EL (cell line): ENCODE measurements around the gene RENBP.
"Not testable (repeated sequence)": the region's sequence is repeated elsewhere in the genome, so short reads cannot be mapped to it uniquely, and the experiment has no call there.

Experiments
- DNase-seq: peaks from one replicate; pipeline ENCODE4 v3.0.0-alpha.2; 2016

Gene RENBP

DNA sequence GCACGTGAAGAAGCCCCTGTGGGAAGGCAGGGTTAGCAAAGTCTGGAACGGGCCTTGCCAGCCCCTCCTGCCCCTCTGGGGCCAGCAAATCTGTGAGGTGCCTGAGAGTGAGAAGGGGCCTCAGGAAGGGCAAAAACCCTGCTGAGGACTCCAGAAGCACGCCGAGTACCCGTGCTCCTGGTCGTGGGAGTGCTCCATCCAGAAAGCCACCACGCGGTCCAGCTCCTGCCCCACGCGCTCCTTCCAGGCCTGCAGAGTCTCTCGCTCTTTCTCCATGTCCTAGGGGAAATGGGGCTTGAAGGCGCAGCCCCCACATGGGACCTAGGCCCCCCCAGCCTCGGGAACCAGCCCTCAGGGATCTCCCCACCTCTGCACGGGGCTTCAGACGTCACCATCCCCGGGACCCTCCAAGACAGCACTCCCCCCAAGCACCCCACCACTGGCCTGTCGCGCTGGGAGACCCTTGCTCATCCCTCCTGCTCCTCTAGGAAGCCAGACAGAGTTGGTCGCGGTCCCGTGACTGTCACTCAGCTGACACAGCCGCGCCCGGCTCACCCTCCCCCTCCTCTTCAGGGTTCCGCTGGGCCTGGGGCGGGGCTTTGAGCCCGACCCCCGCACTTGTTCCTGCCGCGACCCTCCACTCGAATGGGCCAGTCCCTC is at the start of gene RENBP:
Gene RENBP (minus strand): TSS at position 504 of the 660 bp plus-strand sequence. CDS start 33 bp downstream, at position 471.
- no peak for DNase-seq

DNA sequence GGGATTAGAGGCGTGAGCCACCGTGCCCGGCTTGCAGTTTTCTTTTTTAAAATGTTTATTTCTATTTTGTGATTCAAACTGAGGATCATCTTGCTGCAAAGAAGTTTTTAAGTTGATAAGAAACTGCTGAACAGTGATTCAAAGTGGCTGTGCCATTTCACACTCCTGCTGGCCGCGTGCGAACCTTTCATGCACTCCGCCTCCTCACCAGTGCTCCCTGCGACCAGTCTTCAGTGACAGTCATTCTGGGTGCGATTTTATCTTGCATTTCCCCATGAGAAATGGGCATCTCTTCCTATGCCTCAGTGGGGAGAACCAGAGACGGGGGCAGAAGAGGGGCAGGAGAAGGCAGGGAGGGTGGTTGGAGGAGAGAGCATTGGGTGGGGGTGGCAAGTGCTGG is 49.5 kb upstream of the RENBP start:
- no peak for DNase-seq

DNA sequence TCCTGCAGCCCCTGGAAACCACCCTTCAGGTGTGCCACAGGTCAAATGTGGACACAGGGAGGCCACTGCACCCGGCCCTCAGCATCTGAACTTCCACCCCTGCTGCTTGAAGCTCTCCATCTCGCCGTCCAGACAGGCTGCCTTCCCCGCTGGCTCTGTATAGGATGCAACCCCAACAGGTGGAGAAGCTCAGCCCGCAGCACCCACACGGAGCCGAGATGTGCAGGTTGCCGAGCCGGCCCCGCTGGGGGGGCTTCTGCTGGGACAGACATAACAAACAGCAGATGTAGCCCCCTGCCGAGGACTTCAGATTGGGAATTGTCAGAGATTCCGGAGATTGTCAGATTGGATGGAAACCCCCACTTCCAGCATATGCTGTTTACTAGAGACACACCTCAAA is 48.6 kb upstream of the RENBP start:
- DNase-seq = no peak

DNA sequence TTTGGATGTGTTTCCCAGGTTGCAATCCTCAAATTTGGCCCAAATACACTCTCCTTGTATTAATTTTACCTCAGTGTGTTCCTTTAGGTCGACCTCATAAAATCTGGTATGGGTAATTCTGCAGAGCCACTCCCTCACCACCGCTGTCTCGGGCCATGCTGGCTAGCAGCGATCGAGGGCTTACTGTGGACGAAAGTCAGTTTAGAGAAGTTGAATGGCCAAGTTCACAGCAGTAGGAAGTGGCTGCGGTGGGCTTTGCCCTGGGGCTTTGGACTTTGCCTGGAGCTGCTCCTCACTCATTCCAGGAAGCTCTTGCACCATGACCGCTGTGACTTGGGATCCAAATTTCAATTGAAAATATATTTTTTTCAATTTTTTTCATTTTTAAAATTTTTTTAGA is 47.7 kb upstream of the RENBP start:
- no peak for DNase-seq

DNA sequence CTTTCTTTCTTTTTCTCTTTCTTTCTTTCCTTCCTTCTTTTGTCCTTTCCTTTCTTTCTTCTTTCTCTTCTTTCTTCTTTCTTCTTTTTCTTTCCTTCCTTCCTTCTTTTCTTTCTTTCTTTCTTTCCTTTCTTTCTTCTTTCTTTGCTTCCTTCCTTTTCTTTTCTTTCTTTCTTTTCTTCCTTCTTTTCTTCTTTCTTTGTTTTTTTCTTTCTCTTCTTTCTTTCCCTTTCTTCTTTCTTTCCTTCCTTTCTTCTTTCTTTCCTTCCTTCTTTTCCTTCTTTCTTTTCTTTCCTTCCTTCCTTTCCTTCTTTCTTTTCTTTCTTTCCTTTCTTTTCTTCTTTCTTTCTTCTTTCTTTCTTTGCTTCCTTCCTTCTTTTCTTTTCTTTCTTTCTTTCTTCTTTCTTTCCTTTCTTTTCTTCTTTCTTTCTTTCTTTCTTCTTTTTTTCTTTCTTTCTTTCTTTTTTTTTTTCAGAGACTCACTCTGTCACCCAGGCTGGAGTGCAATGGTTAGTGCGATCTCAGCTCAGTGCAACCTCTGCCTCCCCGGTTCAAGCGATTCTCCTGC is 46.7 kb upstream of the RENBP start:
- no peak for DNase-seq

DNA sequence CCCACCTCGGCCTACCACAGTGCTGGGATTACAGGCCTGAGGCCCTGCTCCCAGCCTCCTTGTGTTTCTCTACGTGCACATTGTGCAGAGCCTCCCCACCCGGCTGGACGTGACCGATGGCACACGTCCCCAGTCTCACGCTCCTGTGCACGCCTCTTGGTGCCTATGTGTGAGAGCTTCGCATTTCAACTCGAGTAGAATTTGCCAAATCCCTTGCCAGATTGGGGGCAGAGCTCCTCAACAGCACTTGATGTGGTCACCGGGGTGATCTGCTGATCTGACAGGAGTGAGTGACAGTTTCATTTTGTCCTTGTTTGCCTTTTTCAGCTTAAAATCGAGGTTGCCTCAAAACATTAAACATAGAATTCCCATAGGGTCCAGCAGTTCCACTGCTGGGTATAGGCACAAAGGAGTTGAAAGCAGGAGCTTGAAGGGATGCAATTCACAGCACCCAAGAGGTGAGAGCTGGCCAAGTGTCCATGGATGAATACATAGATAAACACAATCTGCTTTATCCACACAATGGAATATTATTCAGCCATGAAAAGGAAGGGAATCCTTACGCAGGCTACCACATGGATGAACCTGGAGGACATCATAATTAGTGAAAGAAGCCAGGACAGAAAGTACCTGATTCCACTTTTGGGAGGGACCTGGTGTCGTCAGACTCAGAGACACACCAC is 45.7 kb upstream of the RENBP start:
- no peak for DNase-seq

DNA sequence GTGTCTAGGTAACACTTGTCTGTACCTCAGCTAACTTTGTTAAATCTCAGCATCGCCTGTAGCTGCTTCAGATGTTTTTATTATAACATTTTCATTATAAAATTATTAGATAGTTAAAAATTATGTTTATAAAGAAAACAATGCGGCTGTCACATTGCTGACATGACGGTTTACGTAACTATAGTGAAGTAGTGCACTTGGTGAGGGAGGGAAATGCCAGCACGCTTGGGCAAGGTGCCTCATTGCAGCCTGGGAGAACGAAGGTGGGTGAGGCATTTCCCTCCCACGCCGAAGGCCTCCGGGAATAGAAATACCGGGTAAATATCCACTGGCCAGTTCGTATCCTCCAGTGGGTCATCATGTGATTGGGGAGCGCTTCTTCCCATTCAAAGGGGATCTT is 44.0 kb upstream of the RENBP start:
- no peak for DNase-seq

DNA sequence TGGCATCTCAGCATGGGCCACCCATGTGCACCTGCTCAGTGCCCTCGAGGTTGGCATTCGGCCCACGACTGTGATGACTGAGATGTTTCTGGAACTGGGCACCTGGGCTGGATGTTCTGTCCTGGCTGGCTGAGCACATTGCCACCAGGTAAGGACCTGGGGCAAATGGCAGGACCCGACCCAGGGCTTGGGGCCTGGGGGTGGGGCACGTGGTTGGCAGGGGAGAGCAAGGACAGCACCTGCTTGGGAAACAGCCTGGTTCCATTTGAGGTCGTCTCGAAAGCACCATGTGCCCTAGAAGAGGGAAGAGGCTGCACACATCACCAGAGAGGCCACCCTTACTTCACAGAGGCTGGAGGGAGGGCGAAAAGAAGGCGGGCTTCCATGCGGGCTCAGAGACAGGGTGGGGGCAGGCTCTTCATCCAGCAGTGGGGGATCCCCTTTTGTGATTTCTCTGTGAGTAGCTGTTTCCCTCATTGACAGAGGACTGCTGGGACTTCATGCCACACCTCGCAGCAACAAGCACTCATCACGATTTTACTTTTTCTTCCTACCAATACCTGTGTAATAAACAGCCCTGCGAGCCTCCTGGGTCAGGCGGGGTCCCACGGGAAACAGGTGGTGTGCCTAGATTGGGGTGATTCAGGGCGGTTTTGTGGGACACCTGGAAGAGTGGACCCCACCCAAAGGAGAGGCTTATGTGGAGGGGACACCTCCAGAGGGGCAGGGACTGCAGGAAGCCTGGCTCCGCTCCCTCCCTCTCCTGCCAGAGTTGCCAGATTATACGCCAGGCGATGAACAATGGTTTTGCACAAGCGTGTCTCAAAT is 40.1 kb upstream of the RENBP start:
- no peak for DNase-seq

DNA sequence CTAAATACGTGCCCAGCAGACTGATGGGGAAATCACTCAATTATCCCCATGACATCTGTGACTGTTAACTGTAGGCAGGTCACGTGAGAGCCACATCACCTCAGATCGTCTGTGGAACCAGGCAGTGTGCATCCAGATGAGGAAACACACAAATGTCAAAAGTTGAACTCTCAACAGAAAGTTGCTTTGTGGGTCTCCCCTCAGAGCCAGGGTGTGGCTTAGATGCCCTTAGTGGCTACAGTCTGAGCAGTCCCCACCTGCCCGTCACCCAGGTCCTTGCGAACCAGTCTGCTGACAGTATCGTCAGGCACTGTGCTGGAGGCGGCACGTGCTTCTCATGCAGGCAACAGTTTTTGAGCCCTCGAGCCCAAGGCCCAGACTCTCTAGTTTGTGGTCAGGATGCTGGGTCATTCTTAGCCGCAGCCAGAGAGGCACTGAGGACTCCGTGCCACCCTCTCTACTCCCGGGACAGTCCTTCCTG is 38.9 kb upstream of the RENBP start:
- no peak for DNase-seq

DNA sequence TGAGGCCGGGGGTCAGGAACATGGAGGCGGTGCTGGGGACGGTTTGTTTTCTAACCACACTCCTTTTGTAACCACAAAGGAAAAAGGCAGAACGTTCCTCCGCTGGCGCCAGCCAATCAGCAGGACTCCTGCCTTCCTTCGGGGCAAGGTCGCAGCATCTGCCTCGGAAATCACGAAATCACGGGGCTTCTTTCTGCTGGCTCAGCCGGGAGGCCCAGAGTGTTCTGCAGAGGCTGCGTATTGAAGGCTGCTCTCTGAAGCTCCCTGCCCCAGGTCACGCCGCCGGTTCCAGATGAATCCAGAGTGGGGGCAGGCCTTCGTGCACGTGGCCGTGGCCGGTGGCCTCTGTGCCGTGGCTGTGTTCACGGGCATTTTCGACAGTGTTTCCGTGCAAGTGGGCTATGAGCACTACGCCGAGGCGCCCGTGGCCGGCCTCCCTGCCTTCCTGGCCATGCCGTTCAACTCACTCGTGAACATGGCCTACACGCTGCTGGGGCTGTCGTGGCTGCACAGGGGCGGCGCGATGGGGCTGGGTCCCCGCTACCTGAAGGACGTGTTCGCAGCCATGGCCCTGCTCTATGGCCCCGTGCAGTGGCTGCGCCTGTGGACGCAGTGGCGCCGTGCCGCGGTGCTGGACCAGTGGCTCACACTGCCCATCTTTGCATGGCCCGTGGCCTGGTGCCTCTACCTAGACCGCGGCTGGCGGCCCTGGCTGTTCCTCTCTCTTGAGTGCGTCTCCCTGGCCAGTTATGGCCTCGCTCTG is 37.5 kb upstream of the RENBP start:
- no peak for DNase-seq

DNA sequence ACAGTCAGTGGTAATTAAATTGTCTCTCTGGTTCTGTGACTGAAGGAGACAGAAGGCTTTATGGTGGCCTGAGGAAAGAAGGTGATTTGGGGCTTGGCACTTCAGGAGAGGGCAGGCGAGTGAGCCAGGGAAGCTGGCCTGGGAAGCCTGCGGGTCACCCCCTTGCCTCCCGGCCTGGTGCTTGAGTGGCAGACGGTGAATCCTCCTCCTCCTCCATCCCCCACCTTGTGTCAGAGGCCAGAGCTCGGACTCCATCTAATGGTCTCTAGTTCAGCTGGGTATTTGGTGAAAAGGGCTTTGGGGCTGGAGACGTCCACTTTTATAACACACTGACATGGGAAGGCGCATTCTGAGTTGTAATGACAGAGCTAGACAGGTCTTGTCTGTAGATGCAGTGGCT is 36.8 kb upstream of the RENBP start:
- no peak for DNase-seq

DNA sequence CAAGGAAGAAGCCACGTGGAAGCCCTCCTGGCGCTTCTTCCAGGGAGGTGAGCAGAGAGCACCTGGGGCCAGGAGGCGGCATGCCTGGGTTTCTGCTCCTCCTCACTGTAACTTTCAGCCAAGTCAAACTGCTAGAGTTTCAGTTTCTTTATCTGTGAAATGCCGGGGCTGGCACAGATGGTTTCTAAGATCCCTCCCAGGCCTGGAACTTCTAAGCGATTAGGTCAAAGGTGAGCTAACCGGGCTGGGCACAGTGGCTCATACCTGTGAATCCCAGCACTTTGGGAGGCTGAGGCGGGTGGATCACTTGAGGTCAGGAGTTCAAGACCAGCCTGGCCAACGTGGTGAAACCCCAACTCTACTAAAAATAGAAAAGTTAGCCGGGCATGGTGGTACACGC is 36.0 kb upstream of the RENBP start:
- DNase-seq = not testable (repeated sequence)

DNA sequence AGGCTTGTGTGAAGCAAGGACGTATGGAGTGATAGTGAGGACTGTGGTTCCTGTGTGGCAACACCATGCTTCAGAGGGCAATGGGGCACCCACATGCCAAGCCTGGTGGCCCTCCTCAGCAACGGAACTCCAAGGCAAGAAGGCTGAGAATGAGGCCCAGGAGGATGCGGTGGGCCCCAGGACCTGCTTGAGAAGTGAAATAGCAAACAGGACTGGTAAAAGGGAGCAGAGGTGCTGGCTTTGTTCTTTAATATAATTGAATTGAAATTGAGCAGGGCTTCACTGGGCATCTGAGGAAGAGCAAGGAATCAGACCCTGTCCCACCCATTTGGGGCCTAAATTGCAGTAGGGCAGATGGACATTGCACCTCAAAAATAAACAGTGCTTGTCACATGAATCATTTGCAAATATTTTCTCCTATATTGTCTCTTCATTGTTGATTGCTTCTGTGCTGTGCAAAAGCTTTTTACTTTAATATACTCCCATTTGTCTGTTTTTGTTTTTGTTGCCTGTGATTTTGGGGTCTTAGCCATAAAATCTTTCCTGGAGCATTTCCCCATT is 30.4 kb upstream of the RENBP start:
- DNase-seq = no peak

DNA sequence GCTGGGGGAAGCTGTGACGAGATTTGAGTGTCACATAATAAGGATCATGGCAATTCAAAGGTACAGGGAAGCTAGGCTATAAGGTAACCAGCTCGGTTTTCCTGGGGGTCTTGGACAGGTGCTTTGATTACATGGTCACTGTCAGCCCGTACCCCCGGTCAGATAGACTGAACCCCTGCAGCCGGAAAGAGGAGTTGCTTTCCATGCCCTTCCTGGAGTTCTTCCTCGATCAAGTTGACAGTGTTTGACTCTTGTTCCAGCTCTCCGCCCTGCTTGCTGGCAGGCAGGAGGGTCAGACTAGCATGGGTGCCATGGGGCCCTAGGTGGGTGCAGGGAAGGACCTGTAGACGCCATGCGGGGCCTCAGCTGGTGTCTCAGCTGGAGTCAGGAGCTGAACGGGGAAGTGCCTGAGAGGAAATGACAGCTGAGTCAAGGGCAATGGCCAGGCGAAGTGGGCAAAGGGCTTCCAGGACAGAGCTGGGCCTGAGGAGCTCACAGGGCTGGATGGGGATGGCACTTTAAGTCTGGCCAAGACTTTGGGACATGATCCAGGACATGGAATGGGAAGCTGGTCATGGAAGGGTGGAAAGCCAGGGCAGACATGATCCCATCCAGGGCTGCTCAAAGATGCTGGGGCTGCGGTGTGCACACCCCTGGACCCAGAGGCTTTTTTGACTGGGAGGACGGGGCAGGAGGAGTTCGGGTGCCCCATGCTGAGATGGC is 29.7 kb upstream of the RENBP start:
- DNase-seq = no peak

DNA sequence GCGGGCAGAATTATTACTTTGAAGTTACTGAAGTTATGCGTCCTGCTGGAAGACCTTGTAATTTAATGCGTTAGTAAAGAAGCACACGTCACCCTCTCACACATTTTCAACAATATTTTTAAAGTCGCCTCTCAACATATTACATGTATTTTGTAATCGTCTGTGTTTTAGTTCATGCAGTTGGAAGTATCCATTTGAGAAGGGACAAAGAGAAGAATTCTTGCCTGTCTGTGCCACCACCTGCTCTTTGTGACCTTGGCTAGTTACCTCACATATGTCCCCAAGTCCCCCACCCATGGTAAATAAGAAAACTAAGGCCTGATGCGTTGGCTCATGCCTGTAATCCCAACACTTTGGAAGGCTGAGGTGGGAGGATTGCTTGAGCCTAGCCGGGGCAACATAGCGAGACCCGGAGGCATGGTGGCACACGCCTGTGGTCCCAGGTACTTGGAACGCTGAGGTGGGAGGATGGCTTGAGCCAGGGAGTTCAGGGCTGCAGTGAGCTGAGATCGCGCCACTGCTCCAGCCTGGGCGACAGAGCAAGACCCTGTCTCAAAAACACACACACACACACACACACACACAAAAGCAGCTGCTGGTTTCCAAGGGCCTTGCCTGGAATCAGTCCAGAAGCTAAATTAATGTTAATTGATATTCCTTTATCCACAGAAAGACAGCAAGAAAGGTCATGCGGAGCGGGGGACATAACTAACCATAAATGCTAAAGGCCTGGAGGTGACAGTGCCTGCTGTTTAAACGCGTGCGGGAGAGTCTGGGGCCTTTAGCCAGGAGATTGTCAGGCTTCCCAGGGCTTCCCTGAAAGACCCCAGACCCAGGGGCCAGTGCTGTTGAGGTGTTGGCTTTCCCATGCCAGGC is 28.9 kb upstream of the RENBP start:
- no peak for DNase-seq

DNA sequence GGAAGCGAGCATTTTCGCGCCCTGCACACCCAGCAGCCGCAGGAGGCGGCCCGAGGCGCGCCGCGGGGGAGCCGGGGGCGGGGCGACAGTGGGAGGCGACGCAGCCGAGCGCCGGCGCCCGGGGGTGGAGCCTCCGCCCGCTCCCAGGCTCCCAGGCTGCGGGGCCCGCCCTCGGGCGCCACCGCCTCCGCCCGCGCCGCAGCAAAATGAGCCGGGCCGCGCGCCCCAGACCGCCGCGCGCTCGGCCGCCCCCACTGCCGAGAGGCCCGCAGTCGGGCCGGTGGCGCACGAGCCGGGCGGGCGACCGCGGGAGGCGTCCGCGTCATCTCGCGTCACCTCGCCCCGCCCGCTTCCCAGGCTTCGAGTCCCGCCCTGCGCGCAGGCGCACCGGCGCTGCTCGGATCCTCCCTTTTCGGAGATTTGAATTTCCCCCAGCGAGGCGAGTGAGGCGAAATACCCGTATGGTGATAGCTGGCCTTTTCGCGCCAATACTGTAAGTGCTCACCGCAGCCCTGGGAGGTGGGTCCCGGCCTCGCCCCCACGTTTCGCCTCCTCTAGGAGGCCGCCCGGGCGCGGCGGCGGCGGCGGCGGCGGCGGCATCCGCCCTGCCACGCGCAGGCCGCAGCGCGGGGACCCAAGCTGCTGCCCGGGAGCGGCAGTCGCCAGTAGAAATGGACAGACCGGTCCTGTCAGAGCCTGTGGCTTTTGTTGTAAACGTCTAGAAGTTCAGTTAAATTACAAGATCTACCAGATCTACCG is 28.1 kb upstream of the RENBP start, which contains the start of gene TMEM187:
Gene TMEM187 (plus strand): TSS at position 387 of the 759 bp plus-strand sequence. CDS start 9,309 bp downstream, outside the sequence.
- DNase-seq = peak; percentile 88

DNA sequence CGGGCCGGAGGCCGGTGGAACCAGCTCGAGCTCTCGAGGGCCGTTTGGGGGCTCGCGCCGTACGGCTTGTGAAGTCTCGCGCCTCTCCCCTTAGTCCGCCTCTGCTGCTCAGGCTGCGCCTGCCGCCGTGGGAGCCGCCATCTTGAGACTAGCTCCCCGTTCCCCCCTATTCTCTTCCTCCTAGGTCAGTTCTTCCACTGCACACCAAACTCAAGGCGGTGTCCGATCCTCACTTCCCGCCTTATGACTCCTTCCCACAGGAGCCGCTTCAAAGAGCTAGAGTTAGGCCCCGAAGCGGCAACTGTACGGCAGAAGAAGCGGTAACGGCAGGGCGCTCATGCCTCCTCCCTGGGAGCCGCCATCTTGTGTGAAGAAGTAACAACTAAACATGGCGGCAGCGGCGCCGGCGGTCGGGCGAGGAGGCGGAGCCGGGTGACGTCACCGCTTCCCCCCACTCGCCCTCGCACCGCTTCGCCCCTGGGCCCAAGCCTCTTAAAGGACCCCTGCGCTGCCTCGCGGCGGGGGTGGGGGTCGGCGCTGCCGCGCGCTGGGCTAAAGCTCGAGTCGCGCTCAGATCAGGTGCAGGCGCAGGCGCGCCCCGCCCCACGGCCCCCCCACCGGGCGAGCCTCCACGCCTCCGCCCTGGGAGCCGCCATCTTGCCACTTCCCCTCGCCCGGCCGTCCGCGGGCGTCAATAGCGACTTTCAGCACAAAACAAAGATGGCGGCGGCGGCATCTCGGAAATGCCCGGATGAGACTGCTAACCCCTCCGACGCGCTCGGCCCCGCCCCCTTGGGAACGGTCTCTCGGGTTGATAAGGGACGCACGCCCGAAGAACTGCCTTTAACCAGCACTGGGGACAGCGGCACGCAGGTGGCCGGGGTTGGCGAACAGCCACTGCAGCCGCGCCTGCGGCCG is 27.3 kb upstream of the RENBP start, which contains the start of gene HCFC1:
Gene HCFC1 (minus strand): TSS at position 369 of the 918 bp plus-strand sequence. CDS start 978 bp downstream, outside the sequence.
- DNase-seq = peak; percentile 89

DNA sequence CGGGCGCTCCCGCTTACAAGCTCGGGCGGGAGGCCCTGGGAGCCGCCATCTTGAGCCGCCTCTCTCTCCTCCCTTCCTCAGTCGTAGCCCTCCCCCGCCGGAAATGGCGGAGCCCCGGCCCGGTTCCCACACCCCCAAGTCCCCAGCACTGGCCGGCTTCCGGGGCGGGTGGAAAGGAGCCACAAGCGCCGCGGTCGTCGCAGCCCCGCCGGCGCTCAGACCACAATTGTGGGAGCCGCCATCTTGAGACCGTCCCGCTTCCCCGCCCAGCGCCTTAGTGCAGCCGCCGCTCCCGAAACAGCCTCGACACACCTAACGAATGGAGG is 26.6 kb upstream of the RENBP start:
- peak; percentile 86 for DNase-seq
